Endothelial cell of hepatic sinusoid (primary cell): ENCODE measurements around the gene MUC5B.

ENCODE experiments used
- in situ Hi-C: cut with HindIII; loops from 2 replicates; pipeline ENCODE4 v1.10.0; 2017; ENCODE audit warnings: low sequenced_read_pairs

The MUC5B gene

GRCh38 chr11:1305501-1306056, 82.7 kb downstream of the MUC5B start:
- in situ Hi-C loops, result no loop called here

GRCh38 chr11:1306186-1307162, 83.6 kb downstream of the MUC5B start:
- in situ Hi-C loops, result no loop called here

- in situ Hi-C loops, result no loop called here
Measured at GRCh38 chr11:1307163-1307870, 84.5 kb downstream of the MUC5B start.

- in situ Hi-C loops, result no loop called here
Measured at GRCh38 chr11:1307998-1308742, 85.3 kb downstream of the MUC5B start.

GRCh38 chr11:1308743-1309497, 86.1 kb downstream of the MUC5B start:
- in situ Hi-C loops, result no loop called here

- in situ Hi-C loops, result no loop called here
Measured at GRCh38 chr11:1309498-1310317, 86.8 kb downstream of the MUC5B start, which contains the start of gene TOLLIP. Gene TOLLIP (minus strand): TSS chr11:1309632. CDS start chr11:1309498, 134 bp downstream.

- in situ Hi-C loops, result no loop called here
Measured at GRCh38 chr11:1310318-1310687, 87.4 kb downstream of the MUC5B start.

GRCh38 chr11:1310772-1311468, 88.1 kb downstream of the MUC5B start:
- in situ Hi-C loops, result no loop called here
